ENCODE data around the gene CD38.
"Not testable (repeated sequence)": the region's sequence is repeated elsewhere in the genome, so short reads cannot be mapped to it uniquely, and the experiment has no call there.

The CD38 gene

GRCh38 chr4:15802497-15802896 is 24.4 kb downstream of the CD38 start:
- DNase-seq, result not testable (repeated sequence)

GRCh38 chr4:15805583-15806517 is 27.7 kb downstream of the CD38 start:
- DNase-seq, result peak; percentile 62

- no peak for DNase-seq
Measured at GRCh38 chr4:15809058-15809457, 30.9 kb downstream of the CD38 start.

- no peak for DNase-seq
Measured at GRCh38 chr4:15809466-15809865, 31.3 kb downstream of the CD38 start.

- peak; percentile 86 for DNase-seq
Measured at GRCh38 chr4:15811703-15812337, 33.7 kb downstream of the CD38 start.

GRCh38 chr4:15832523-15833451 is 54.7 kb downstream of the CD38 start:
- no peak for DNase-seq

- no peak for DNase-seq
Measured at GRCh38 chr4:15833801-15834200, 55.7 kb downstream of the CD38 start.

GRCh38 chr4:15836362-15836761 is 58.2 kb downstream of the CD38 start:
- DNase-seq, result no peak

GRCh38 chr4:15837591-15837990 is 59.5 kb downstream of the CD38 start:
- DNase-seq, result no peak

GRCh38 chr4:15841194-15841730 is 63.1 kb downstream of the CD38 start:
- not testable (repeated sequence) for DNase-seq

GRCh38 chr4:15847746-15848145 is 69.6 kb downstream of the CD38 start:
- DNase-seq, result no peak

GRCh38 chr4:15848191-15848842 is 70.2 kb downstream of the CD38 start:
- DNase-seq, result no peak

- no peak for DNase-seq
Measured at GRCh38 chr4:15851969-15852368, 73.8 kb downstream of the CD38 start.

- no peak for DNase-seq
Measured at GRCh38 chr4:15852524-15852923, 74.4 kb downstream of the CD38 start.

GRCh38 chr4:15853345-15853744 is 75.2 kb downstream of the CD38 start:
- DNase-seq, result no peak

- no peak for DNase-seq
Measured at GRCh38 chr4:15855804-15856475, 77.8 kb downstream of the CD38 start.

GRCh38 chr4:15861198-15861597 is 83.1 kb downstream of the CD38 start:
- DNase-seq, result not testable (repeated sequence)

- no peak for DNase-seq
Measured at GRCh38 chr4:15864651-15865566, 86.8 kb downstream of the CD38 start.

GRCh38 chr4:15868111-15868510 is 90.0 kb downstream of the CD38 start:
- DNase-seq, result peak; percentile 56

- DNase-seq, result no peak
Measured at GRCh38 chr4:15868826-15869413, 90.8 kb downstream of the CD38 start.

Data from islet precursor cell (in vitro differentiated cells).